DND-41 (cell line): ENCODE data around the gene DHDDS.

Experiments
- CTCF ChIP-seq: IDR thresholded peaks from 2 replicates; pipeline ENCODE4 v1.5.1; 2012; ENCODE audit warnings: borderline replicate concordance, low read length, moderate library complexity, mild to moderate bottlenecking; ENCODE audit not compliant: poor library complexity, severe bottlenecking; ENCODE audit errors: extremely low read depth
- EZH2 ChIP-seq: IDR thresholded peaks from 3 replicates; pipeline ENCODE4 v1.6.1; 2012; ENCODE audit warnings: borderline replicate concordance, low read depth, mild to moderate bottlenecking, moderate library complexity, low read length, inconsistent platforms; ENCODE audit not compliant: severe bottlenecking

GRCh38 chr1:26490155-26490554, 58.0 kb downstream of the DHDDS start:
- TF ChIP-seq EZH2 (no peak), CTCF (no peak)
